Vagina (tissue), 2 donors: ENCODE results near the gene CELSR3. TPM values are rescaled to one million over a fixed set of nuclear protein-coding genes. Genes with fewer than 3 reads are reported as not detected.

ENCODE experiments used
- DNase-seq, 2 donors: peaks; one replicate each; pipeline ENCODE4 v3.0.0-alpha.2; 2017; ENCODE audit errors: extremely low spot score in 2 of 2
- H3K27ac ChIP-seq: fragments of 200-600 bp; sonication (generic); one replicate; pipeline ENCODE4 v1.5.1; 2019
- H3K27me3 ChIP-seq: fragments of 200-600 bp; sonication (generic); one replicate; pipeline ENCODE4 v1.5.1; 2019
- H3K36me3 ChIP-seq, 2 donors: fragments of 200-600 bp; sonication (generic); one replicate each; pipeline ENCODE4 v1.5.1; 2017 to 2019
- H3K4me1 ChIP-seq: fragments of 200-600 bp; sonication (generic); one replicate; pipeline ENCODE4 v1.5.1; 2019
- H3K4me3 ChIP-seq, 2 donors: fragments of 200-600 bp; sonication (generic); 1 replicate in 1 of 2; 2 replicates in 1 of 2; pipeline ENCODE4 v1.5.1; 2016 to 2019
- H3K9me3 ChIP-seq: fragments of 200-600 bp; sonication (generic); one replicate; pipeline ENCODE4 v1.5.1; 2019
- POLR2A ChIP-seq, 2 donors: fragments of 450-650 bp; IDR thresholded peaks; one replicate each; pipeline ENCODE4 v1.6.1; 2017; ENCODE audit warnings: antibody characterized with exemption in 2 of 2, mild to moderate bottlenecking in 2 of 2, moderate library complexity in 2 of 2
- POLR2AphosphoS5 ChIP-seq, 2 donors: sonication (generic); formaldehyde crosslinking; IDR thresholded peaks; one replicate each; pipeline ENCODE4 v1.9.0; 2017; ENCODE audit warnings: antibody characterized with exemption in 2 of 2, mild to moderate bottlenecking in 2 of 2, low read depth in 1 of 2; ENCODE audit not compliant: insufficient read depth in 1 of 2
- intact Hi-C: fragments of 100-400 bp; cut with DNase I; formaldehyde crosslinking; loops from one replicate; pipeline ENCODE4 v1.15.1; 2023
- total RNA-seq: library from RNA; depleted of rRNA; stranded (reverse); fragments of >200 nt; gene quantifications from one replicate; pipeline ENCODE4 v1.2.3, GENCODE V29; 2016
- TF ChIP-seq, protein P1 (sequence below), 3 experiments: fragments of 450-650 bp in 2 of 3; fragments of 200-600 bp in 1 of 3; sonication (generic) in 1 of 3; IDR thresholded peaks; one replicate each; pipeline ENCODE4 v1.5.1; 2017 to 2019; ENCODE audit warnings: antibody characterized with exemption in 3 of 3, mild to moderate bottlenecking in 2 of 3, moderate library complexity in 2 of 3

CELSR3 gene
- total RNA-seq, 1 donor from 2014 or later: 2.2 TPM

DNA sequence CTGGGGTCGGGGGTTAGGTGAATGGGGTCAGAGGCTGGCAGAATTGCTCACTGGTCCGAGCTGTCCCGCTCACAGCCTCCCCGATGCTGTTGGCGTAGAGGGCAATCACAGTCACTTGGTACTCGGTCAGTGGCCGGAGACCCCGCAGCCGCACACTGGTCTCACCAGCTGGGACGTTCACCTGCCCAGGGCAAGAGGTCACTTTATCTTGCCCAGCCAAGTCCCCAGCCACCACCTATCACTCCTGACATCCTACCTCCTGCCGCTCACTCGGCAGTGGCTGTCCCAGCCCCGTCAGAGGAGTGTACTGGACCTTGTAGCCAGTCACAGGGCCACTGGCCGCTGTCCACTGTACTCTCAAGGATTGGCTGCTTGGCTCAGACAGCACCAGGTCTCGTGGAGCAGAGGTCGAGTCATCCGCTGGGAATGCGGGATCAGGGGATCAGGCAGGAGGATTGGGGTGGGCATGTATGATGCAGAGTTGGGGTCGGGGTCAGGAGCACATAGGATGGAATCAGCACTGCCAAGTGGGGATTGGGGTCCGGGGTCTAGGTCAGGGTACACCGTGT is 70.1 kb downstream of the CELSR3 start:
- H3K9me3 ChIP-seq: no peaks in the 10 kb centered on the region
- intact Hi-C loops: no loop called here
- TF ChIP-seq, protein P1, sequence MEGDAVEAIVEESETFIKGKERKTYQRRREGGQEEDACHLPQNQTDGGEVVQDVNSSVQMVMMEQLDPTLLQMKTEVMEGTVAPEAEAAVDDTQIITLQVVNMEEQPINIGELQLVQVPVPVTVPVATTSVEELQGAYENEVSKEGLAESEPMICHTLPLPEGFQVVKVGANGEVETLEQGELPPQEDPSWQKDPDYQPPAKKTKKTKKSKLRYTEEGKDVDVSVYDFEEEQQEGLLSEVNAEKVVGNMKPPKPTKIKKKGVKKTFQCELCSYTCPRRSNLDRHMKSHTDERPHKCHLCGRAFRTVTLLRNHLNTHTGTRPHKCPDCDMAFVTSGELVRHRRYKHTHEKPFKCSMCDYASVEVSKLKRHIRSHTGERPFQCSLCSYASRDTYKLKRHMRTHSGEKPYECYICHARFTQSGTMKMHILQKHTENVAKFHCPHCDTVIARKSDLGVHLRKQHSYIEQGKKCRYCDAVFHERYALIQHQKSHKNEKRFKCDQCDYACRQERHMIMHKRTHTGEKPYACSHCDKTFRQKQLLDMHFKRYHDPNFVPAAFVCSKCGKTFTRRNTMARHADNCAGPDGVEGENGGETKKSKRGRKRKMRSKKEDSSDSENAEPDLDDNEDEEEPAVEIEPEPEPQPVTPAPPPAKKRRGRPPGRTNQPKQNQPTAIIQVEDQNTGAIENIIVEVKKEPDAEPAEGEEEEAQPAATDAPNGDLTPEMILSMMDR (IDR thresholded peaks at IDR 0.05): no peak
- TF ChIP-seq POLR2A (IDR thresholded peaks at IDR 0.05): no peak
- no peak for TF ChIP-seq POLR2AphosphoS5 (IDR thresholded peaks at IDR 0.05; ENCODE audit: insufficient read depth in 1 of 2, low read depth in 1 of 2)
- no peak for DNase-seq
- peaks cover 48% of the 10 kb centered on the region for H3K4me1 ChIP-seq
- no peak overlapping the region for H3K4me3 ChIP-seq
- H3K27me3 ChIP-seq: no peaks in the 10 kb centered on the region
- H3K36me3 ChIP-seq: peaks cover 0 to 13% of the 10 kb centered on the region in 2 donors
- no peak overlapping the region for H3K27ac ChIP-seq

DNA sequence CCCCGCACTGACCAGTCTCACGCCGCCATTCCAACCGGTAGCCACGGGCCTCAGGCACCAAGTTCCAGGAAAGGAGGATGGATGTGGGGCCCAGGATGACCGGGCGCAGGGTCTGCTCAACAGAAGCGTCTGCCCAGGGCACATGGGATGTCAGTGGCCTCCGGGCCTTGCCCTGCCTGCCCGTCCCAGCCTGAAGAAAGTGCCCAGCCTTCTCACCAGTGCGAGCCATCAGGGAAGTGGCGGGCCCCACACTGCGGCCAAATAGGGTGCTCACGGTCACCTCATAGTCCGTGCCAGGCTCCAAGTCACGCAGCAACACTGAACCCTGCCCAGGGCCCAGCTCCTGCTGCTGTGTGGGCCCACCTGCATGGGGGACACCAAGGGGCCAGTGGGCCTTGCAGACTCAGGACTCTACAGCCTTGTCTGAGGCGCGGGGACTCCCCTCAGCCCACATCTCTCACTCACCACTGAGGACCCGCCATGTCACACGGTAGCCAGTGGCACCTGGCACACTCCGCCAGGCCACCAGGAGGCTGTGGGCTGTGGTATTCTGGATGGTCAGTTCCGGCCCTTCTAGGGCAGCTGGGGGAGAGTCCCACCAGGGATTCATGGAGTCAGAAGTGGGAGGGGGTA is 70.7 kb downstream of the CELSR3 start:
- Histone ChIP-seq H3K36me3 (peaks cover 0 to 15% of the 10 kb centered on the region in 2 donors), H3K4me3 (no peak overlapping the region), H3K9me3 (no peaks in the 10 kb centered on the region), H3K4me1 (peaks cover 42% of the 10 kb centered on the region), H3K27ac (no peak overlapping the region), H3K27me3 (no peaks in the 10 kb centered on the region)
- no peak for DNase-seq
- intact Hi-C loops: no loop called here
- no peak for TF ChIP-seq POLR2A (IDR thresholded peaks at IDR 0.05)
- TF ChIP-seq, protein P1 (IDR thresholded peaks at IDR 0.05): no peak
- no peak for TF ChIP-seq POLR2AphosphoS5 (IDR thresholded peaks at IDR 0.05; ENCODE audit: insufficient read depth in 1 of 2, low read depth in 1 of 2)

DNA sequence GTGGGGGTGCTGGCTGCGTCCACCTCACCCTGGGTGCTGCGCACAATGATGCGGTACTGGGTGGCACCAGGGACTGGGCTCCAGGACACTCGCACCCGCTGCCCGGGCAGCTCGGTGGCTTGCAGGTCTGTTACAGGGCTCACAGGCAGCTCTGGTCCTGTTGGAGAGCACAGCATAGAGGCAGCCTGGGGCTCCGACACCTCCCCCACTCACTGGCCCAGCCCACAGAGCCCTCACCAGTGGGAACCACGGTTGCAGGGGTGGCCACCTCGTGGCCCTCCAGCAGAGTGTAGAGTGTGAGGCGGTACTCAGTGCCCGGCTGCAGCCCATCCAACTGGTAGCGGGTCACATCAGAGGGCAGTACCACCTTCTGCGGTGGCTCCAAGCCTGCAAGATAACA is 71.2 kb downstream of the CELSR3 start:
- Histone ChIP-seq H3K9me3 (no peaks in the 10 kb centered on the region), H3K27me3 (no peaks in the 10 kb centered on the region), H3K27ac (no peak overlapping the region), H3K4me1 (peaks cover 36% of the 10 kb centered on the region), H3K36me3 (peaks cover 0 to 20% of the 10 kb centered on the region in 2 donors), H3K4me3 (no peak overlapping the region)
- TF ChIP-seq, protein P1 (IDR thresholded peaks at IDR 0.05): no peak
- no peak for TF ChIP-seq POLR2AphosphoS5 (IDR thresholded peaks at IDR 0.05; ENCODE audit: insufficient read depth in 1 of 2, low read depth in 1 of 2)
- no peak for TF ChIP-seq POLR2A (IDR thresholded peaks at IDR 0.05)
- intact Hi-C loops: no loop called here
- DNase-seq: no peak

- Histone ChIP-seq H3K36me3 (peaks cover 0 to 34% of the 10 kb centered on the region in 2 donors), H3K4me3 (no peak overlapping the region), H3K9me3 (no peaks in the 10 kb centered on the region), H3K27me3 (no peaks in the 10 kb centered on the region), H3K4me1 (peaks cover 5% of the 10 kb centered on the region), H3K27ac (no peak overlapping the region)
- TF ChIP-seq, protein P1 (IDR thresholded peaks at IDR 0.05): no peak
- TF ChIP-seq POLR2A (IDR thresholded peaks at IDR 0.05) (no peak), POLR2AphosphoS5 (IDR thresholded peaks at IDR 0.05; ENCODE audit: insufficient read depth in 1 of 2, low read depth in 1 of 2) (no peak)
- intact Hi-C loops: no loop called here
- DNase-seq: no peak
These were observed 74.5 kb downstream of the CELSR3 start for GRCh38 chr3:48588230-48588629.

DNA sequence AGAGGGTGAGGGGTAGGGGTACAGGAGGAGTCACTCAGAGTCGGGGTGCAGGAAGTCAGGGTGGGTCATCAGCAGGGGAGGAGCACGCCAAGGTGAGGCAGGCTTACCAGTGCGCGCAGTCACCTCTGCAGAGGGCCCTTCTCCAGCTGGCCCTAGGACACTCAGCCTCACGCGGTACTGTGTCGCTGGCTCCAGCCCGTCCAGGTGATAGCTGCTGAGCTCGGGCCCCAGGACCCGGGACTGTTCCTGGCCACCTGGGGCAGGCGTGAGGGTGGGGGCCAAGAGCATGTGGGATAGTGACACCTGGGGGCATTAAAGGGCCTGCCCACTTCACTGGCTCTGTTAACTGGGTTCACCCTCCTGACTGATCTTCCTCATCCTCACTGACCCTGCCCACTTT is 75.0 kb downstream of the CELSR3 start:
- peaks cover 0 to 37% of the 10 kb centered on the region in 2 donors for H3K36me3 ChIP-seq
- intact Hi-C loops: no loop called here
- no peak for DNase-seq
- no peaks in the 10 kb centered on the region for H3K9me3 ChIP-seq
- H3K27ac ChIP-seq: no peak overlapping the region
- H3K4me3 ChIP-seq: no peak overlapping the region
- H3K4me1 ChIP-seq: peaks cover 3% of the 10 kb centered on the region
- no peaks in the 10 kb centered on the region for H3K27me3 ChIP-seq
- TF ChIP-seq POLR2A (IDR thresholded peaks at IDR 0.05) (no peak), POLR2AphosphoS5 (IDR thresholded peaks at IDR 0.05; ENCODE audit: insufficient read depth in 1 of 2, low read depth in 1 of 2) (no peak)
- TF ChIP-seq, protein P1 (IDR thresholded peaks at IDR 0.05): no peak
